Vagina (tissue), 2 donors: ENCODE data around the gene TRPC4. TPM values are rescaled to one million over a fixed set of nuclear protein-coding genes. Genes with fewer than 3 reads are reported as not detected.

Source experiments
- DNase-seq, 2 donors: peaks; one replicate each; pipeline ENCODE4 v3.0.0-alpha.2; 2017; ENCODE audit errors: extremely low spot score in 2 of 2
- H3K27ac ChIP-seq: fragments of 200-600 bp; sonication (generic); one replicate; pipeline ENCODE4 v1.5.1; 2019
- H3K27me3 ChIP-seq: fragments of 200-600 bp; sonication (generic); one replicate; pipeline ENCODE4 v1.5.1; 2019
- H3K36me3 ChIP-seq, 2 donors: fragments of 200-600 bp; sonication (generic); one replicate each; pipeline ENCODE4 v1.5.1; 2017 to 2019
- H3K4me1 ChIP-seq: fragments of 200-600 bp; sonication (generic); one replicate; pipeline ENCODE4 v1.5.1; 2019
- H3K4me3 ChIP-seq, 2 donors: fragments of 200-600 bp; sonication (generic); 1 replicate in 1 of 2; 2 replicates in 1 of 2; pipeline ENCODE4 v1.5.1; 2016 to 2019
- H3K9me3 ChIP-seq: fragments of 200-600 bp; sonication (generic); one replicate; pipeline ENCODE4 v1.5.1; 2019
- POLR2A ChIP-seq, 2 donors: fragments of 450-650 bp; IDR thresholded peaks; one replicate each; pipeline ENCODE4 v1.6.1; 2017; ENCODE audit warnings: antibody characterized with exemption in 2 of 2, mild to moderate bottlenecking in 2 of 2, moderate library complexity in 2 of 2
- POLR2AphosphoS5 ChIP-seq, 2 donors: sonication (generic); formaldehyde crosslinking; IDR thresholded peaks; one replicate each; pipeline ENCODE4 v1.9.0; 2017; ENCODE audit warnings: antibody characterized with exemption in 2 of 2, mild to moderate bottlenecking in 2 of 2, low read depth in 1 of 2; ENCODE audit not compliant: insufficient read depth in 1 of 2
- intact Hi-C: fragments of 100-400 bp; cut with DNase I; formaldehyde crosslinking; loops from one replicate; pipeline ENCODE4 v1.15.1; 2023
- total RNA-seq: library from RNA; depleted of rRNA; stranded (reverse); fragments of >200 nt; gene quantifications from one replicate; pipeline ENCODE4 v1.2.3, GENCODE V29; 2016
- TF ChIP-seq, protein P1 (sequence below), 3 experiments: fragments of 450-650 bp in 2 of 3; fragments of 200-600 bp in 1 of 3; sonication (generic) in 1 of 3; IDR thresholded peaks; one replicate each; pipeline ENCODE4 v1.5.1; 2017 to 2019; ENCODE audit warnings: antibody characterized with exemption in 3 of 3, mild to moderate bottlenecking in 2 of 3, moderate library complexity in 2 of 3

TRPC4 gene
- total RNA-seq, 1 donor from 2014 or later = 8.3 TPM

GRCh38 chr13:37685206-37685605, 184.4 kb downstream of the TRPC4 start:
- Histone ChIP-seq H3K9me3 (no peaks in the 10 kb centered on the region), H3K4me1 (no peaks in the 10 kb centered on the region), H3K36me3 (no peaks in the 10 kb centered on the region), H3K27me3 (no peaks in the 10 kb centered on the region), H3K4me3 (no peak overlapping the region), H3K27ac (no peak overlapping the region)
- TF ChIP-seq POLR2A (IDR thresholded peaks at IDR 0.05) (no peak), POLR2AphosphoS5 (IDR thresholded peaks at IDR 0.05; ENCODE audit: insufficient read depth in 1 of 2, low read depth in 1 of 2) (no peak)
- TF ChIP-seq, protein P1, sequence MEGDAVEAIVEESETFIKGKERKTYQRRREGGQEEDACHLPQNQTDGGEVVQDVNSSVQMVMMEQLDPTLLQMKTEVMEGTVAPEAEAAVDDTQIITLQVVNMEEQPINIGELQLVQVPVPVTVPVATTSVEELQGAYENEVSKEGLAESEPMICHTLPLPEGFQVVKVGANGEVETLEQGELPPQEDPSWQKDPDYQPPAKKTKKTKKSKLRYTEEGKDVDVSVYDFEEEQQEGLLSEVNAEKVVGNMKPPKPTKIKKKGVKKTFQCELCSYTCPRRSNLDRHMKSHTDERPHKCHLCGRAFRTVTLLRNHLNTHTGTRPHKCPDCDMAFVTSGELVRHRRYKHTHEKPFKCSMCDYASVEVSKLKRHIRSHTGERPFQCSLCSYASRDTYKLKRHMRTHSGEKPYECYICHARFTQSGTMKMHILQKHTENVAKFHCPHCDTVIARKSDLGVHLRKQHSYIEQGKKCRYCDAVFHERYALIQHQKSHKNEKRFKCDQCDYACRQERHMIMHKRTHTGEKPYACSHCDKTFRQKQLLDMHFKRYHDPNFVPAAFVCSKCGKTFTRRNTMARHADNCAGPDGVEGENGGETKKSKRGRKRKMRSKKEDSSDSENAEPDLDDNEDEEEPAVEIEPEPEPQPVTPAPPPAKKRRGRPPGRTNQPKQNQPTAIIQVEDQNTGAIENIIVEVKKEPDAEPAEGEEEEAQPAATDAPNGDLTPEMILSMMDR (IDR thresholded peaks at IDR 0.05) = no peak
- no peak for DNase-seq
- intact Hi-C loops = no loop called here

- no peak for TF ChIP-seq POLR2AphosphoS5 (IDR thresholded peaks at IDR 0.05; ENCODE audit: insufficient read depth in 1 of 2, low read depth in 1 of 2)
- TF ChIP-seq, protein P1 (IDR thresholded peaks at IDR 0.05) = no peak
- TF ChIP-seq POLR2A (IDR thresholded peaks at IDR 0.05) = no peak
- Histone ChIP-seq H3K36me3 (no peaks in the 10 kb centered on the region), H3K27me3 (no peaks in the 10 kb centered on the region), H3K9me3 (no peaks in the 10 kb centered on the region), H3K27ac (peak overlapping the region; percentile 65), H3K4me1 (no peaks in the 10 kb centered on the region), H3K4me3 (no peak overlapping the region)
- intact Hi-C loops = no loop called here
- DNase-seq = no peak
Observed at GRCh38 chr13:37682496-37682895, 187.1 kb downstream of the TRPC4 start.

GRCh38 chr13:37681281-37682032, 188.1 kb downstream of the TRPC4 start:
- H3K4me1 ChIP-seq = no peaks in the 10 kb centered on the region
- DNase-seq = no peak
- H3K36me3 ChIP-seq = no peaks in the 10 kb centered on the region
- H3K27me3 ChIP-seq = no peaks in the 10 kb centered on the region
- no peaks in the 10 kb centered on the region for H3K9me3 ChIP-seq
- peak overlapping the region; percentile 65 for H3K27ac ChIP-seq
- intact Hi-C loops = no loop called here
- no peak overlapping the region for H3K4me3 ChIP-seq
- TF ChIP-seq, protein P1 (IDR thresholded peaks at IDR 0.05) = no peak
- peak in 1 of 2 donors; percentile 20 for TF ChIP-seq POLR2AphosphoS5 (IDR thresholded peaks at IDR 0.05; ENCODE audit: insufficient read depth in 1 of 2, low read depth in 1 of 2)

- intact Hi-C loops = no loop called here
- Histone ChIP-seq H3K4me3 (no peak overlapping the region), H3K27ac (no peak overlapping the region), H3K27me3 (no peaks in the 10 kb centered on the region), H3K36me3 (no peaks in the 10 kb centered on the region), H3K9me3 (no peaks in the 10 kb centered on the region), H3K4me1 (no peaks in the 10 kb centered on the region)
- DNase-seq = no peak
- no peak for TF ChIP-seq POLR2AphosphoS5 (IDR thresholded peaks at IDR 0.05; ENCODE audit: insufficient read depth in 1 of 2, low read depth in 1 of 2)
- no peak for TF ChIP-seq POLR2A (IDR thresholded peaks at IDR 0.05)
- TF ChIP-seq, protein P1 (IDR thresholded peaks at IDR 0.05) = no peak
Observed at GRCh38 chr13:37680137-37680536, 189.4 kb downstream of the TRPC4 start.

DNA sequence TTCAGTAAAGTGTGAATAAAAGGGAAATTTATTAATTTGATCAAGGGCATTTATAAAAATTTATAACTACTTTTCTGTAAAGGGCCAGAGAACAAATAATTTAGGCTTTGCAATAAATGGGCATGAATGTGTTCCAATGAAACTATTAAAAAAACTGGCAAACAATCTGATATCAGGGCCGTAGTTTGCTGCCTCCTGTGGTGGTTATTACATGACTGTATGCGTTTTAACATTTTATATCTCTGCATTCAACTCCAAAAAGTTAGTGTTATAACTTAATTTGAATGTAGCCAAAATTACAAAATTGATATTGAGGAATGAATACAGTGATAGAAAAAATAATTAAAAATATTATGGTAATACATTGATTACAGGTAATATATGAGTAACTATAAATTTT, 190.5 kb downstream of the TRPC4 start:
- TF ChIP-seq POLR2AphosphoS5 (IDR thresholded peaks at IDR 0.05; ENCODE audit: insufficient read depth in 1 of 2, low read depth in 1 of 2) (no peak), POLR2A (IDR thresholded peaks at IDR 0.05) (no peak)
- TF ChIP-seq, protein P1 (IDR thresholded peaks at IDR 0.05) = no peak
- Histone ChIP-seq H3K4me1 (no peaks in the 10 kb centered on the region), H3K27ac (no peak overlapping the region), H3K9me3 (no peaks in the 10 kb centered on the region), H3K4me3 (no peak overlapping the region), H3K27me3 (no peaks in the 10 kb centered on the region), H3K36me3 (no peaks in the 10 kb centered on the region)
- intact Hi-C loops = no loop called here
- no peak for DNase-seq
